ENCODE data around the gene FAM107B. TPM values are rescaled to one million over a fixed set of nuclear protein-coding genes. Genes with fewer than 3 reads are reported as not detected.

The FAM107B gene
- total and polyA plus RNA-seq, 2 of the 8 experiments (the other 6 are each of a cell fraction or from before 2014, with no cell fraction given): 7.5 to 28.1 TPM

DNA sequence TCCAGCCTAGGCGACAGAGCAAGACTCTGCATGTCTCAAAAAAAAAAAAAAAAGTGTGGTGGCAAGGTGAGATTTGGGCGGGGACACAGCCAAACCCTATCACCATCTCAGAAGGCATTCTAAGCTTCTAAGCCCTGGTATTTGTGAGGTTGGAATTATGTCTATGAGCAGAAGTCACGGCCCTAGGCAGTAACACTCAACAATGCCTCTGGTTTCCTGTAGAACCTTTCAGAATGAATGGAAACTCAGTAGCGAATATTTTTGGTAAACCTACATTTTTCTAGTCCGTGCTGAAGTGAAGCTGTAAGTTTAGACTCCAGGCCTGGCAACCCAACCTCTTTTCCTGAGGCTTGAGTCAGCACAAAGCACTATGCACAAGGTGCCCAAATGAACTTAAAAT lies 88.3 kb downstream of the FAM107B start:
- no peak overlapping the region for H2BK20ac ChIP-seq (ENCODE audit: low read length)
- no peak overlapping the region for H3K4me2 ChIP-seq (ENCODE audit: insufficient read depth in 1 of 2, low read depth in 2 of 2, low read length in 2 of 2)
- H4K20me1 ChIP-seq (replicated peaks in 1 of 2; ENCODE audit: control insufficient read depth in 1 of 2, insufficient read depth in 2 of 2, low read length in 2 of 2): no peaks in the 10 kb centered on the region
- H3K4ac ChIP-seq (replicated peaks; ENCODE audit: insufficient read length, low read depth, low read length): no peak overlapping the region
- no peak overlapping the region for H3K9ac ChIP-seq (replicated peaks in 1 of 4; ENCODE audit: extremely low read depth in 1 of 4, low read depth in 3 of 4, low read length in 3 of 4)
- H3K56ac ChIP-seq (replicated peaks; ENCODE audit: insufficient read length, low read depth, low read length): no peak overlapping the region
- H4K91ac ChIP-seq (replicated peaks; ENCODE audit: insufficient read length, low read length): no peak overlapping the region
- no peaks in the 10 kb centered on the region for H3K36me3 ChIP-seq (ENCODE audit: control insufficient read depth in 2 of 4, insufficient read depth in 4 of 4, low read length in 3 of 4)
- H2BK120ac ChIP-seq (replicated peaks; ENCODE audit: low read depth, low read length): no peak overlapping the region
- no peaks in the 10 kb centered on the region for H3K23me2 ChIP-seq (ENCODE audit: low read depth, low read length)
- H2AFZ ChIP-seq (ENCODE audit: low read length): no peak overlapping the region
- no peak for DNase-seq (ENCODE audit: low read depth in 1 of 2, low spot score in 2 of 2)
- H4K5ac ChIP-seq (ENCODE audit: insufficient read length, low read depth, low read length): no peak overlapping the region
- H3K4me1 ChIP-seq (replicated peaks in 1 of 4; ENCODE audit: control insufficient read depth in 3 of 4, insufficient read depth in 4 of 4, low read length in 3 of 4): no peaks in the 10 kb centered on the region
- no peak overlapping the region for H3K18ac ChIP-seq (ENCODE audit: extremely low read depth, low read length)
- H3K79me2 ChIP-seq (ENCODE audit: control insufficient read depth in 1 of 2, insufficient read depth in 2 of 2, low read length in 2 of 2): no peaks in the 10 kb centered on the region
- no peaks in the 10 kb centered on the region for H3K79me1 ChIP-seq (ENCODE audit: low read depth, low read length)
- H2AK5ac ChIP-seq (ENCODE audit: low read depth, low read length): no peak overlapping the region
- H3K4me3 ChIP-seq (ENCODE audit: extremely low read depth in 1 of 4, insufficient read depth in 2 of 4, low read depth in 3 of 4, low read length in 4 of 4): no peak overlapping the region
- ChIA-PET POLR2A (ENCODE audit: partially characterized antibody) (interaction anchor here (1.0 kb wide), 1 partner anchor 19 kb away, joined by 4 read pairs; no protein-coding TSS in a partner anchor), CTCF (ENCODE audit: partially characterized antibody) (no interaction called here)
- no peak overlapping the region for H3K14ac ChIP-seq (ENCODE audit: insufficient read length)
- H3K27me3 ChIP-seq (replicated peaks in 1 of 4; ENCODE audit: control insufficient read depth in 3 of 4, extremely low read depth in 1 of 4, insufficient read depth in 3 of 4, low read length in 3 of 4): no peaks in the 10 kb centered on the region; a peak in 1 of 7 replicates
- no peak overlapping the region for H2BK12ac ChIP-seq (ENCODE audit: low read depth, low read length)
- no peak for TF ChIP-seq SP2 (IDR thresholded peaks at IDR 0.05; ENCODE audit: low read length)
- no peak for TF ChIP-seq HDAC2 (IDR thresholded peaks at IDR 0.05; ENCODE audit: borderline replicate concordance in 1 of 2, low read depth in 2 of 2, low read length in 2 of 2)
- no peak for TF ChIP-seq GABPA (IDR thresholded peaks at IDR 0.05; ENCODE audit: borderline replicate concordance, insufficient read depth, low read length)
- TF ChIP-seq TAF7 (optimal IDR thresholded peaks at IDR 0.05; ENCODE audit: borderline replicate concordance, low read depth, low read length): no peak
- no peak for TF ChIP-seq KDM5A (IDR thresholded peaks at IDR 0.05; ENCODE audit: low read length)
- no peak for TF ChIP-seq ASH2L (IDR thresholded peaks at IDR 0.05; ENCODE audit: low read length)
- no peak for TF ChIP-seq EZH2 (IDR thresholded peaks at IDR 0.05; ENCODE audit: low read depth, low read length, severe bottlenecking)
- no peak for TF ChIP-seq KDM4A (IDR thresholded peaks at IDR 0.05; ENCODE audit: low read depth, low read length, severe bottlenecking)
- no peak for TF ChIP-seq FOSL1 (IDR thresholded peaks at IDR 0.05; ENCODE audit: insufficient read depth, low read depth, low read length)
- TF ChIP-seq EP300 (IDR thresholded peaks at IDR 0.05; ENCODE audit: borderline replicate concordance in 1 of 2, low read depth in 2 of 2, low read length in 2 of 2): no peak
- no peak for TF ChIP-seq JUN (IDR thresholded peaks at IDR 0.05; ENCODE audit: low read depth, low read length)
- TF ChIP-seq SP4 (IDR thresholded peaks at IDR 0.05; ENCODE audit: low read length): no peak
- TF ChIP-seq POU5F1 (IDR thresholded peaks at IDR 0.05; ENCODE audit: low read depth, low read length): no peak
- H3K27ac ChIP-seq (ENCODE audit: low read depth, low read length): no peak overlapping the region
- H2BK15ac ChIP-seq (ENCODE audit: low read length): no peak overlapping the region
- H2BK5ac ChIP-seq (ENCODE audit: low read depth, low read length): no peak overlapping the region
- FAIRE-seq: no peak
- H3K23ac ChIP-seq (ENCODE audit: insufficient read length): no peak overlapping the region
- 85% methylated on average over 5 of the region's 5 CpGs; no CpG with 5 or more reads in 1 of the 2 experiments for WGBS, 2 experiments (ENCODE audit: extremely low coverage in 1 of 2, insufficient coverage in 1 of 2, insufficient read length in 1 of 2, insufficient replicate concordance in 2 of 2, low coverage in 1 of 2, low lambda C conversion rate in 2 of 2, missing lambda C conversion rate in 1 of 2)
- H3K9me3 ChIP-seq (ENCODE audit: insufficient read depth in 2 of 2, low read depth in 1 of 2, low read length in 1 of 2): no peaks in the 10 kb centered on the region
- H4K8ac ChIP-seq (ENCODE audit: extremely low read depth, insufficient read depth, low read length): no peak overlapping the region

Data from H1 (cell line).